Testis (tissue), 2 donors: Measurements from ENCODE around the gene DEAF1.

ENCODE experiments used
- CTCF ChIP-seq, 3 experiments: fragments of 450-650 bp in 2 of 3; fragments of 200-600 bp in 1 of 3; sonication (generic) in 1 of 3; IDR thresholded peaks; one replicate each; pipeline ENCODE4 v1.5.1; 2016 to 2019; ENCODE audit warnings: antibody characterized with exemption in 3 of 3, mild to moderate bottlenecking in 2 of 3, moderate library complexity in 1 of 3
- POLR2A ChIP-seq: fragments of 450-650 bp; IDR thresholded peaks from one replicate; pipeline ENCODE4 v1.6.1; 2017; ENCODE audit warnings: antibody characterized with exemption, mild to moderate bottlenecking, moderate library complexity

GRCh38 chr11:728901-729491 lies 34.0 kb upstream of the DEAF1 start:
- TF ChIP-seq CTCF (IDR thresholded peaks at IDR 0.05) (no peak), POLR2A (no peak)
